GM19035 (cell line): ENCODE results near the gene WWOX.

Experiments used
- ATAC-seq: cut with Tn5 transposase; IDR thresholded peaks from one replicate; pipeline ENCODE4 v1.9.1; 2021; ENCODE audit not compliant: unreplicated experiment

WWOX gene

GRCh38 chr16:78871241-78871640 lies 771.8 kb downstream of the WWOX start:
- ATAC-seq: no peak

DNA sequence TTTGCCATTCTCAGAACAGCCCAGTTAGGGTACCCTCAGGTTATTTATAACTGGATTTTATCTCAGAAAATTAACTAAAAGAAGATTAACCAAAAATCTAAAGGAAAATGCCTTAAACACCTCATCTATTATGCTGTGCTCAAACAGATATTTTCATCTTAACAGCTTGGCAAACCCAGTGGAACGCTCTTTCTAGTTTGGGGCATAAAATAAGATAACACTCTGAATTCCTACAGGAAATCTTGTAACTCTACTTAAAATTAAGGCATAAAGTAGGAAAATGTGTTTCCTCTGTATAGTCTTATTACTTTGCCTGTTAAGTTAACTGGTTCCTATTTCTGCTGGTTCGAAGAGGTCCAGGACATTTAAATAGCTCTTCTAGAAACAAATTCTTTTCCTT lies 777.2 kb downstream of the WWOX start:
- ATAC-seq: no peak

- ATAC-seq: no peak
Observed at GRCh38 chr16:78877114-78877655, 777.7 kb downstream of the WWOX start.

DNA sequence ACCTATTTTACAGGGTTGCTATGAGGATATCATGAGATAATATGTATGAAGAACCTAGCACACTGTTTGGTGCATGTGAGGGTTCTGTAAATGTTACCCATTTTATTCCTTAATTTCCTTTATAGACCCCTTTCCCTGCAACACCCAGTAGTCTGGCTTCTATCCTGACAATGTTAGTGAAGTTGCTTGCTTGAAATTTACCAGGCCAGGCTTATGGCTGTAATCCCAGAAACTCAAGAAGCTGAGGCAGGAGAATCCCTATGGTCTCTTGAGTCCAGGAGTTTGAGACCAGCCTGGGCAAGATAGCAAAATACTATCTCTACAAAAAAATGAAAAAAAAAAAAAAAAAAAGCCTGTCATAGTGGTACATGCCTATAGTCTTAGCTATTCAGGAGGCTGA lies 779.1 kb downstream of the WWOX start:
- ATAC-seq: no peak

DNA sequence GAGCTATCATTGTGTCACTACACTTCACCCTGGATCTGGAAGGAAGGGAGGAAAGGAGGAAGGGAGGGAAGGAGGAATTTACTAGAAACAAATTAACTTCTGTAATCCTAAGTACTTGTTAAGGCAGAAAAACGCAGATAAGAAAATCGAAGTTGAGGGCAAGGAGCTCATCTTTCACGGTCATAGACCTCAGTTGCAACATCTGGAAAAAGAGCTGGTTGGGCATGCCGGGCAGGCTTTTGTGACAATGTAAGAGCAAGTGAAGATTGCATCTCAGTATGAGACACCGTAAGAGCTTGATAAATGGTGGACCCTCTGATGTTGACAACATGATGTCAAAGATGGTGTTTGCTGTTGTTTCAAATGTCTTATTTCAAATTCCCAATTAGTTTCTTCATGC lies 779.6 kb downstream of the WWOX start:
- no peak for ATAC-seq

DNA sequence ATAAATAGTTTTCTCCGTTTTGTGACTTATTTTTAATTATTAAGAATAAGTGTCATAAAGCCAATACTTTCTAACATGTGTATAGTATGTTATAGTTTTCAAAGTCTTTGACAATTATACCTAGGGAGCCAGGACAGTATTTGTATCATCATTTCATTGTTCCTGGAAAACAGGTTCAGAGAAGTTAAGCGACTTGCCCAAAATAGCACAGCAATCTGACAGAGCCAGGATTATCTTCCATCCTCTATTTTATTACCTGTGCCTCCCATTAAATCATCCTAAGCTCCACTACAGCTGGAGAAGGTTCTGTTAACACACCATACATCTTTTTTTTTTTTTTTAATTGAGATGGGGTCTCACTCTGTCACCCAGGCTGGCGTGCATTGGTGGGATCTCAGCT lies 782.7 kb downstream of the WWOX start:
- ATAC-seq: no peak

- ATAC-seq: no peak
Observed at GRCh38 chr16:78882751-78883150, 783.3 kb downstream of the WWOX start.

DNA sequence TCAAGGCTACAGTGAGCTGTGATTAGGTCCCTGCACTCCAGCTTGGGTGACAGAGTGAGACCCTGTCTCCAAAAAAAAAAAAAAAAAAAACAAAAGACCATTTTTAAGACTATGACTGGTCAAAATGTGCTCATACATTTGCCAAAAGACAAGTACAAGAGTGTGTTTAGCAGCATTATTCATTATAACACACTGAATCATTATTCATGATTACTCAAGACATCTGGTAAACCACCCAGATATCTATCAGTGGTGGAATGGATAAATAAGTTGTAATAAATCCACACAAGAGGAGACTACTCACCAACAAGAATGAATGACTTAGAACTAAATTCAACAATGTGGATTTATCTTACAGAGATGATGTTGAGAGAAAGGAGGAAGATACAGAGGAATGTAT lies 784.8 kb downstream of the WWOX start:
- ATAC-seq: no peak

- no peak for ATAC-seq
Observed at GRCh38 chr16:78889346-78889745, 789.9 kb downstream of the WWOX start.

- ATAC-seq: no peak
Observed at GRCh38 chr16:78890373-78890895, 791.0 kb downstream of the WWOX start.

DNA sequence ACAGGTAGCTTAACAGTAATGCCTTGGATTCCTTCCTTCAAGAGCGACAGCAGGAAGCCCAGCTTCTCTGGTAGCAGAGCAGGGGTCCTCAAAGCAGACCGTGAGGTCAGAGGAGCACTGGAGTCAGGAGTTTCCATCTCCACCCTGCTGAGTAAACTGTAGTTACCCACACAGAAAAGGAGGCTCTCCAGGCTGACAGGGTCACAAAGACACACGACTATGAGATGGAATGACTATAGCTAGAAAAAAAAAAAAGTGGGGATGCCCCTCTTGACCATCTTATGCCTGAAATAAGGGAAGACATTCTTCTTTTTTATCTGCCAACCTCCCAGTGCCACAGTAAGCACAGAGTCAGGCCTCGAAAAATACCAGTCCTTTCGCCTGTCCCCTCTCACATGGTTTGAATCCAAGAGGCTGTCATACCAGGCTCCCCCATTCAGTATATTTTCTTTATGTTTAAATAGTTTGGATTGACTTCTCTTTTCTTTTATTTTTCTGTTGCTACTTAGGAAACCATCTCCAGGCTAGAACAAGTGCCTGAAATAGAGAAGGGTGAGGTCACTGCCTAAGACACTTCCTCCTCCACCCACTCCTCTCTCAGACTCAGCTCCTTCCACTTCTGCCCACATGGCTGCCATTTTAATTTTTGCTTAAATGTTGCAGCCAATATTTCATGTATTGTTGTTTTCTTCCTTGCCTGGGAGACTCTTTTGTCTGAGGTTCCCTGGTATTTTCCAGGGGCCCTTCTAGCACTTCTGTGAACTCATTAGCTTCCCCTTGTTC lies 793.7 kb downstream of the WWOX start:
- no peak for ATAC-seq

- ATAC-seq: no peak
Observed at GRCh38 chr16:78894886-78895285, 795.4 kb downstream of the WWOX start.

GRCh38 chr16:78895681-78896080 lies 796.2 kb downstream of the WWOX start:
- no peak for ATAC-seq

DNA sequence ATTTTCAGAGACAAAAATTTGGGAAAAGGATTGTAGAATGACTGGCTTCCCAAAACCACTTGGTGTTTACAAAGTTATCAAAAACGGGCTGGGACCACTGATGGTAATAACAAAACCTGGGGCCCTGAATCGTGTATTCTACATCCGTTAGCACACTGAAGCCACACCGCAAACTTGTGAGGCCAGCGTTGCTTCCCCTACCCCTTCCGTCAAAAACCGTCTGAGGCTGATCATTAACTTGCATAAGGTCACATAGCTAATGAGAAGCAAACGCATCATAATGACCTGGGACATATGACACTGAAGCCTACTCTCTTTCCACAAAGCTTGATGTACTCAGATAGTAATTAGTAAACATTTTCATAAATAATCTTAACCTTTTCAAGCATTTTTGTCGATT lies 796.8 kb downstream of the WWOX start:
- no peak for ATAC-seq

- ATAC-seq: no peak
Observed at GRCh38 chr16:78897299-78897698, 797.8 kb downstream of the WWOX start.

DNA sequence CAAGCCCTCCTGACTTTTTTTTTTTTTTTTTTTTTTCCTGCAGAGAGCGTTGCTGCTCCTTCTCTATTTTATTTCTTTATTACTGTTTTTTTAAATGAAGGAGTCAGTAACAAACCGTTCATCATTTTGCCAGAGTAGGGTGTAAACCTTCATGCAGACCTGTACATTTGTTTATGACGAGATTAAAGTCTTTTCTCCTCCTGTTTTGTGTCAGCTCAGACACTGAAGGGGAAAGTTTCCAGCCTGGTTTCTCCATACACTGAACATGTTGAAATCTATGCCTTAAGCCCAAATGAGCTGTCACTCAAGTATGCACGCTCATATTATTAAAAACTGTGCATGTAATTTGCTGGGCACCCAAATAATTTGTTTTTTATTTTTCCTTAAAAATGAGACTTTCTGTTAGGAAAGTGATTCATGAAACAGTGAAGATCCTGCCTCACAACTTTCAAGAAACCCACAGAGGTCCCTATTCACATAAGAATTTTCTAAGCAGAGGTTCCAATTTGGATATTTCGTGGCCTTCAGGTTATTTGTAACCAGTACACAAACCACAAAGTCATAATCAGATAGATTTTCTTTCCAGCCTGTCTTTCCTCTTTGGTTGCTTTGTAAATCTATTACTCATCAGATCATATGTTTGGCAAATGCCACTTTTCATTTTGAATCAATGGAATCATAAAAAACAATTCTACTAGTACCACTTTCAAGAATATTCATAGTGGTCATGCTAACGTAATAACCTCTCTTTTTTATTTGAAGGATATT lies 800.8 kb downstream of the WWOX start:
- no peak for ATAC-seq

- no peak for ATAC-seq
Observed at GRCh38 chr16:78900966-78901365, 801.5 kb downstream of the WWOX start.

DNA sequence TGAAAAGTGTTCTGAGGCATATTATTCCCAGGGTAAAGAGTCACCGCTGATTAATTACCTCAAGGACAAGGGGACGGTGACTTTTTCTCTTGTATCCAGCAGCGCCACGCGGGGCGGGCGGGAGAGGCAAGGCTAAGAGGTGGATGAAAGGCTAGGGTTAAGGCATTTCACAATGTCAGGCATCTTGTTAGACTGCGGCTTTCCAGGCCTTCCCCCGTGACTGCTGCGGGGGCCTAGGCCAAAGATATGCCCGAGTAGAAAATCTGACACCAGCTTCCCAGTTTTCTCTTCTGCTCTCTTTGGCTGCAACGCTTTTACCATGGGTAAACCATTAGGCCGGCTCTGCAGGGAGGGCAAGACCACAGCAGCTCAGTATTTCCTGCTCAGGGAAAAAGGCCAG lies 802.9 kb downstream of the WWOX start:
- no peak for ATAC-seq

DNA sequence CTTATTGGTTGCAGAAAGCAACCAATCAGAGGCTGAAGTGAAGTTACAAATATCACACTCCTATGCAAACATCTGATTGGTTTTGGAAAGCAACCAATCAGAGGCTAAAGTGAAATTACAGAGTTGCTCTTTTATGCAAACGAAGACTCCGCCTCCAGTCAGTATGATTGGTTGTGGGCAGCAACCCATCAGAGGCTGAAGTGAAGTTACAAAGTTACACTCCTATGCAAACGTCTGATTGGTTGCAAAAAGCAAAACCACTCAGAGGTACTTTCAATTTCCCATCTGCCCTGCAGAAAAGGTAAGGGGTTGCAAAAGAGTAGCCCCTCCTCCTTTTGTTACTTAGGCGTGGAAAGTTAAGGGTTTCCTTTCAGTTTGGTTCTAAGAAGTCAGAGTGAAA lies 803.8 kb downstream of the WWOX start:
- no peak for ATAC-seq

DNA sequence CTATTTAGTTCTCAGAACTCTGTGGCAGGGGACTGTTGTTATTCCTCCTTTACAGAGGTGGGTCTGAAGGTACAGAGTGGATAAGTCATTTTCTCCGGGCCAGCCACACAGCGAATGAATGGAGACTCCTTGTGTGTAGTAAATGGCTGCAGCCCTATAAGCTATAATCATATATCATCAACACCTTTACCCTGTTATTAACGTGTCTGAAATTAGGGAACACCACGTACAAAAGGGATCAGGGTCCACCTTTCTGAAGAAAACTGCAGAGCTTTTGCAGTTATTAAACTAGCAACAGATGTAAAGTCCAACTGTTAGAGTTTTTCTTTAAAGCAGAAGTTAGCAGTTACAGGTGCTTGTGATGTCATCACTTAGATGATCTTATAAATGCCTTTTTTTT lies 804.4 kb downstream of the WWOX start:
- no peak for ATAC-seq

DNA sequence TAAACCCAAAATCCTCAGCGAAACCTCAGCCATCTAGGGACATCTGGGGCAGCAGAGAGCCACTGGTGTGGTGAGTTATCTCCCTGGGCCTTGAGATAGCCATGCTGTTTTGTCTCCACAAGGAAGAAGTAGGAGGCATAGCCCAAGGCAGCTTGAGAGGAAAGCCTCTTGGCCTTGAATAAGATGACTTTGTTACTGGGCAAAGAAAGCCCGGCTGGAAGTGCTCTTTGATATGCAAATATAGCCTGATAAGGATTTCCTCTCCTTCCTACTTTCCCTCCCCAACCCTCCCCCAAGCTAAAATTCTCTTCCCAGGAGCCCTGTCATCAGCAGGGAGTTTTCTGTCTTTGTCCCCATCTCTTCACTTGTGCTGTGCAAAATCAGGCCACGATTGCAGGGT lies 806.7 kb downstream of the WWOX start:
- ATAC-seq: no peak

DNA sequence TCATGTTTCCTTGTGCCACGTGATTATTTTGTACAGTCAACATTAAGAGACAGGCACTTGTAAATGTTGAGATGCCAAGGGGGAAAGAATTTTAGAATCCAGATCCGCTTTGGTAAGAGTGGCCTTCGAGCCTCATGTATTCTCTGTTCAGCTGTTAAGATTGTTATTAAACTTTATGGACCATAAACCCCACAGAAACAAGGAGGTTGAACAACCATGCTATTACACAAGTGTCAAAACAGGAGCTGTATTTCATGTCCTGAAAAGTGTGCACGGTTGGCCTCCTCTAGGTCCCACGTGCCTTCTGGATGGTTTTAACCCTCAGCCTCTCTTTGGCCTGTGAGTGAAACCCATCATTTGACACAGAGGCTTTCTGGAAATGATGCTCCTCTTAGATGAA lies 809.8 kb downstream of the WWOX start:
- no peak for ATAC-seq
